WTC11 (cell line): ENCODE data around the gene INMT. TPM values are rescaled to one million over a fixed set of nuclear protein-coding genes. Genes with fewer than 3 reads are reported as not detected.

Source experiments
- ATAC-seq: fragments of 200-7000 bp; cut with Tn5 transposase; 2 replicates; pipeline ENCODE4 v1.10.0; 2021; ENCODE audit warnings: mild to moderate bottlenecking, moderate library complexity
- CTCF ChIA-PET: fragments of 300-600 bp; sonication (Branson Sonifier 250); formaldehyde crosslinking; loops from one replicate; lab custom pipeline; 2021; ENCODE audit warnings: antibody characterized with exemption; lab: Charles Lee
- POLR2A ChIA-PET: fragments of 350-600 bp; sonication (Branson Sonifier 250); formaldehyde crosslinking; loops from one replicate; lab custom pipeline; 2021; ENCODE audit warnings: antibody characterized with exemption; lab: Charles Lee
- DNase-seq: peaks from one replicate; pipeline ENCODE4 v3.0.0; 2021; ENCODE audit warnings: low spot score
- H3K27ac Mint-ChIP-seq: 2 replicates; pipeline ENCODE4 v1.8.0; 2021; ENCODE audit warnings: mixed read lengths
- H3K27me3 Mint-ChIP-seq: 2 replicates; pipeline ENCODE4 v1.8.0; 2021; ENCODE audit warnings: low read depth, mild to moderate bottlenecking, moderate library complexity, mixed read lengths
- H3K36me3 Mint-ChIP-seq: 2 replicates; pipeline ENCODE4 v1.8.0; 2021; ENCODE audit warnings: mixed read lengths
- H3K4me1 Mint-ChIP-seq: 2 replicates; pipeline ENCODE4 v1.8.0; 2022; ENCODE audit warnings: mixed read lengths
- H3K4me3 Mint-ChIP-seq: 2 replicates; pipeline ENCODE4 v1.8.0; 2021; ENCODE audit warnings: mild to moderate bottlenecking, moderate library complexity, mixed read lengths
- H3K9me3 Mint-ChIP-seq: 2 replicates; pipeline ENCODE4 v1.8.0; 2021; ENCODE audit warnings: mixed read lengths
- ATF1 ChIP-seq: sonication (generic); formaldehyde crosslinking; IDR thresholded peaks from 2 replicates; pipeline ENCODE4 v1.8.1; 2023; ENCODE audit warnings: mild to moderate bottlenecking, moderate library complexity, missing genetic modification reagents
- CTCF ChIP-seq: fragments of 200-600 bp; IDR thresholded peaks from 2 replicates; pipeline ENCODE4 v1.8.0; 2022; ENCODE audit warnings: antibody characterized with exemption
- E2F1 ChIP-seq: sonication (generic); formaldehyde crosslinking; IDR thresholded peaks from 2 replicates; pipeline ENCODE4 v1.8.0; 2022; ENCODE audit warnings: mild to moderate bottlenecking, missing genetic modification reagents
- FOXK1 ChIP-seq: sonication (generic); formaldehyde crosslinking; IDR thresholded peaks from 2 replicates; pipeline ENCODE4 v1.8.0; 2022; ENCODE audit warnings: mild to moderate bottlenecking, moderate library complexity, missing genetic modification reagents
- NFATC4 ChIP-seq: fragments of 250-450 bp; sonication (Bioruptor Pico); IDR thresholded peaks from 2 replicates; pipeline ENCODE4 v1.9.0; 2021; ENCODE audit warnings: mild to moderate bottlenecking
- NFYB ChIP-seq: sonication (generic); formaldehyde crosslinking; conservative IDR thresholded peaks from 2 replicates; pipeline ENCODE4 v1.8.0; 2022; ENCODE audit warnings: low read depth, missing genetic modification reagents
- PREB ChIP-seq: sonication (generic); formaldehyde crosslinking; IDR thresholded peaks from 2 replicates; pipeline ENCODE4 v1.8.1; 2022; ENCODE audit warnings: mild to moderate bottlenecking, missing genetic modification reagents, moderate library complexity, borderline replicate concordance
- RORB ChIP-seq: fragments of 250-450 bp; sonication (Bioruptor Pico); IDR thresholded peaks from 2 replicates; pipeline ENCODE4 v1.9.0; 2021; ENCODE audit warnings: mild to moderate bottlenecking
- SMAD4 ChIP-seq: sonication (generic); formaldehyde crosslinking; IDR thresholded peaks from 2 replicates; pipeline ENCODE4 v1.8.0; 2022; ENCODE audit warnings: mild to moderate bottlenecking, missing genetic modification reagents
- TEAD1 ChIP-seq: sonication (generic); formaldehyde crosslinking; IDR thresholded peaks from 2 replicates; pipeline ENCODE4 v1.8.0; 2022; ENCODE audit warnings: mild to moderate bottlenecking, missing genetic modification reagents
- ZNF396 ChIP-seq: fragments of 250-450 bp; sonication (Bioruptor Pico); IDR thresholded peaks from 2 replicates; pipeline ENCODE4 v1.8.0; 2021; ENCODE audit warnings: mild to moderate bottlenecking, moderate library complexity, borderline replicate concordance
- ZNF532 ChIP-seq: fragments of 250-450 bp; sonication (Bioruptor Pico); IDR thresholded peaks from 2 replicates; pipeline ENCODE4 v1.9.0; 2021; ENCODE audit warnings: mild to moderate bottlenecking, borderline replicate concordance
- total RNA-seq: library from RNA; stranded (reverse); gene quantifications from 3 replicates; pipeline ENCODE4 v1.2.3, GENCODE V29; 2021
- TF ChIP-seq, protein P1 (sequence below): sonication (generic); formaldehyde crosslinking; IDR thresholded peaks from 2 replicates; pipeline ENCODE4 v1.8.0; 2022; ENCODE audit warnings: missing genetic modification reagents
- TF ChIP-seq, protein P2 (sequence below): sonication (generic); formaldehyde crosslinking; conservative IDR thresholded peaks from 2 replicates; pipeline ENCODE4 v1.8.1; 2022; ENCODE audit warnings: mild to moderate bottlenecking, missing genetic modification reagents
- TF ChIP-seq, protein P3 (sequence below): sonication (generic); formaldehyde crosslinking; conservative IDR thresholded peaks from 2 replicates; pipeline ENCODE4 v1.8.1; 2023; ENCODE audit warnings: mild to moderate bottlenecking, low read depth, missing genetic modification reagents, moderate library complexity
- TF ChIP-seq, protein P4 (sequence below): fragments of 250-450 bp; sonication (Bioruptor Pico); conservative IDR thresholded peaks from 2 replicates; pipeline ENCODE4 v1.9.0; 2021; ENCODE audit warnings: mild to moderate bottlenecking

The INMT gene
- total RNA-seq, 1 experiment from 2014 or later: 3.5 TPM

GRCh38 chr7:30795161-30795948 is 43.4 kb downstream of the INMT start:
- peaks cover 7% of the 10 kb centered on the region; the same call in 1 of the 2 replicates for H3K4me1 Mint-ChIP-seq
- DNase-seq (no peak), ATAC-seq (peak; percentile 35; the same call in 1 of the 2 replicates)
- ChIA-PET CTCF (interaction anchor here (0.9 to 3.1 kb wide), 2 partner anchors 143 to 327 kb away, joined by 3 to 14 read pairs; no protein-coding TSS in a partner anchor), POLR2A (no interaction called here)
- no peaks in the 10 kb centered on the region for H3K36me3 Mint-ChIP-seq
- H3K9me3 Mint-ChIP-seq: no peaks in the 10 kb centered on the region
- H3K27ac Mint-ChIP-seq: no peak overlapping the region
- no peaks in the 10 kb centered on the region for H3K27me3 Mint-ChIP-seq
- H3K4me3 Mint-ChIP-seq: no peak overlapping the region
- TF ChIP-seq NFYB (CRISPR knock-in tag): no peak
- TF ChIP-seq PREB (CRISPR knock-in tag): no peak
- TF ChIP-seq, protein P1, sequence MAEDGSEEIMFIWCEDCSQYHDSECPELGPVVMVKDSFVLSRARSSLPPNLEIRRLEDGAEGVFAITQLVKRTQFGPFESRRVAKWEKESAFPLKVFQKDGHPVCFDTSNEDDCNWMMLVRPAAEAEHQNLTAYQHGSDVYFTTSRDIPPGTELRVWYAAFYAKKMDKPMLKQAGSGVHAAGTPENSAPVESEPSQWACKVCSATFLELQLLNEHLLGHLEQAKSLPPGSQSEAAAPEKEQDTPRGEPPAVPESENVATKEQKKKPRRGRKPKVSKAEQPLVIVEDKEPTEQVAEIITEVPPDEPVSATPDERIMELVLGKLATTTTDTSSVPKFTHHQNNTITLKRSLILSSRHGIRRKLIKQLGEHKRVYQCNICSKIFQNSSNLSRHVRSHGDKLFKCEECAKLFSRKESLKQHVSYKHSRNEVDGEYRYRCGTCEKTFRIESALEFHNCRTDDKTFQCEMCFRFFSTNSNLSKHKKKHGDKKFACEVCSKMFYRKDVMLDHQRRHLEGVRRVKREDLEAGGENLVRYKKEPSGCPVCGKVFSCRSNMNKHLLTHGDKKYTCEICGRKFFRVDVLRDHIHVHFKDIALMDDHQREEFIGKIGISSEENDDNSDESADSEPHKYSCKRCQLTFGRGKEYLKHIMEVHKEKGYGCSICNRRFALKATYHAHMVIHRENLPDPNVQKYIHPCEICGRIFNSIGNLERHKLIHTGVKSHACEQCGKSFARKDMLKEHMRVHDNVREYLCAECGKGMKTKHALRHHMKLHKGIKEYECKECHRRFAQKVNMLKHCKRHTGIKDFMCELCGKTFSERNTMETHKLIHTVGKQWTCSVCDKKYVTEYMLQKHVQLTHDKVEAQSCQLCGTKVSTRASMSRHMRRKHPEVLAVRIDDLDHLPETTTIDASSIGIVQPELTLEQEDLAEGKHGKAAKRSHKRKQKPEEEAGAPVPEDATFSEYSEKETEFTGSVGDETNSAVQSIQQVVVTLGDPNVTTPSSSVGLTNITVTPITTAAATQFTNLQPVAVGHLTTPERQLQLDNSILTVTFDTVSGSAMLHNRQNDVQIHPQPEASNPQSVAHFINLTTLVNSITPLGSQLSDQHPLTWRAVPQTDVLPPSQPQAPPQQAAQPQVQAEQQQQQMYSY (CRISPR knock-in tag): no peak
- no peak for TF ChIP-seq SMAD4 (CRISPR knock-in tag)
- no peak for TF ChIP-seq ZNF532
- TF ChIP-seq RORB (CRISPR knock-in tag): no peak
- TF ChIP-seq CTCF: no peak
- TF ChIP-seq ATF1: no peak
- no peak for TF ChIP-seq ZNF396 (CRISPR knock-in tag)
- no peak for TF ChIP-seq NFATC4
- no peak for TF ChIP-seq TEAD1 (CRISPR knock-in tag)
- TF ChIP-seq E2F1 (CRISPR knock-in tag): no peak
- TF ChIP-seq, protein P2, sequence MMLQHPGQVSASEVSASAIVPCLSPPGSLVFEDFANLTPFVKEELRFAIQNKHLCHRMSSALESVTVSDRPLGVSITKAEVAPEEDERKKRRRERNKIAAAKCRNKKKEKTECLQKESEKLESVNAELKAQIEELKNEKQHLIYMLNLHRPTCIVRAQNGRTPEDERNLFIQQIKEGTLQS (CRISPR knock-in tag): no peak
- TF ChIP-seq, protein P3, sequence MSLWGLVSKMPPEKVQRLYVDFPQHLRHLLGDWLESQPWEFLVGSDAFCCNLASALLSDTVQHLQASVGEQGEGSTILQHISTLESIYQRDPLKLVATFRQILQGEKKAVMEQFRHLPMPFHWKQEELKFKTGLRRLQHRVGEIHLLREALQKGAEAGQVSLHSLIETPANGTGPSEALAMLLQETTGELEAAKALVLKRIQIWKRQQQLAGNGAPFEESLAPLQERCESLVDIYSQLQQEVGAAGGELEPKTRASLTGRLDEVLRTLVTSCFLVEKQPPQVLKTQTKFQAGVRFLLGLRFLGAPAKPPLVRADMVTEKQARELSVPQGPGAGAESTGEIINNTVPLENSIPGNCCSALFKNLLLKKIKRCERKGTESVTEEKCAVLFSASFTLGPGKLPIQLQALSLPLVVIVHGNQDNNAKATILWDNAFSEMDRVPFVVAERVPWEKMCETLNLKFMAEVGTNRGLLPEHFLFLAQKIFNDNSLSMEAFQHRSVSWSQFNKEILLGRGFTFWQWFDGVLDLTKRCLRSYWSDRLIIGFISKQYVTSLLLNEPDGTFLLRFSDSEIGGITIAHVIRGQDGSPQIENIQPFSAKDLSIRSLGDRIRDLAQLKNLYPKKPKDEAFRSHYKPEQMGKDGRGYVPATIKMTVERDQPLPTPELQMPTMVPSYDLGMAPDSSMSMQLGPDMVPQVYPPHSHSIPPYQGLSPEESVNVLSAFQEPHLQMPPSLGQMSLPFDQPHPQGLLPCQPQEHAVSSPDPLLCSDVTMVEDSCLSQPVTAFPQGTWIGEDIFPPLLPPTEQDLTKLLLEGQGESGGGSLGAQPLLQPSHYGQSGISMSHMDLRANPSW (CRISPR knock-in tag): no peak
- TF ChIP-seq, protein P4, sequence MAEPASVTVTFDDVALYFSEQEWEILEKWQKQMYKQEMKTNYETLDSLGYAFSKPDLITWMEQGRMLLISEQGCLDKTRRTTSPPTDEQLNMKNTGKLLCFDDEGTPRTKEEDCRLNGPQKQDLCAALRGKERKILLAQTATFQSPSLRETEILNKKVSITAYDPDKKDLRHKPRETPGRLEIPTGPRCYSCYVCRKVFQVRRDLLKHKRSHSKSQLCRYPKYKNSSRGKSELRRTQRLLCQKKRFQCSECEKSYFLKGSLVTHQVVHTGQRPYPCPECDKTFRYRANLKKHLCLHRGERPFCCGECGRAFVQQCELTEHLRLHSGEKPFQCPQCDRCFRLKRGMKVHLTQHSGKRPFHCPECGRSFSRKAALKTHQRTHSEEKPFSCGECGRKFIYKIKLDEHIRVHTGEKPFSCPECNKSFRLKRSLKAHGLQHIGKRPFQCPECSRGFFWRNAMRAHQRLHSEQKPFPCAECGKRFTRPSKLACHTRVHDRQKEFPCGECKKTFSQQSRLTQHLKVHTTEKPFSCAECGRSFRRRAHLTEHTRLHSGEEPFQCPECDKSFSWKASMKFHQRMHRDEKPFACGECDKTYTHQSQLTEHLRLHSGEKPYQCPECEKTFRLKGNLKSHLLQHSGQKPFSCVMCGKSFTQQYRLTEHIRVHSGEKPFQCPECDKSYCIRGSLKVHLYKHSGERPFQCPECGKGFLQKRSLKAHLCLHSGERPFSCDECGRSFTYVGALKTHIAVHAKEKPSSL: no peak
- TF ChIP-seq FOXK1 (CRISPR knock-in tag): no peak
